Amniotic stem cell (primary cell): ENCODE data around the gene MPRIP.

Experiments used
- DNase-seq: peaks from one replicate; lab custom pipeline; 2025; lab: John Stamatoyannopoulos, UW

Gene MPRIP

GRCh38 chr17:17214646-17215436 is 172.6 kb downstream of the MPRIP start:
- no peak for DNase-seq

GRCh38 chr17:17215575-17215974 is 173.3 kb downstream of the MPRIP start:
- no peak for DNase-seq

GRCh38 chr17:17216236-17216635 is 174.0 kb downstream of the MPRIP start:
- no peak for DNase-seq

DNA sequence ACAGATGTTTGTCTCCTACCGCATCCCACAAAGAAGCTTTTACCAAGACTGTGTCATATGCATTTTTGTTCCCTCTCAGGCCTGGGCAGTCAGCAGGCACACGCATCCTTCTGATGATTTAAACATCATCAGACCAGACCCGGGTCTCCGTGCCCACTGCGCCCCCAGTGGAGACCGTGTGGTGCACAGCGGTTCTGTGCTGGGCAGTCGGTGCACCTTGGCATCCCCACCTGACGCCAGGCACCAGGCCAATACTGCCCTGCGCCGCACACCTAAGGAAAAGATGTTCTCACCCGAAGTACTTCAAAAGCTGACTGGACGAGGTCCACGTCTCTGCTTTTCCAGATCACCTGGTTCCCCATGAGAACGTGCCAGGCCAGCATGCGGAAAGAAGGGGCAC is 174.5 kb downstream of the MPRIP start:
- DNase-seq, result no peak

DNA sequence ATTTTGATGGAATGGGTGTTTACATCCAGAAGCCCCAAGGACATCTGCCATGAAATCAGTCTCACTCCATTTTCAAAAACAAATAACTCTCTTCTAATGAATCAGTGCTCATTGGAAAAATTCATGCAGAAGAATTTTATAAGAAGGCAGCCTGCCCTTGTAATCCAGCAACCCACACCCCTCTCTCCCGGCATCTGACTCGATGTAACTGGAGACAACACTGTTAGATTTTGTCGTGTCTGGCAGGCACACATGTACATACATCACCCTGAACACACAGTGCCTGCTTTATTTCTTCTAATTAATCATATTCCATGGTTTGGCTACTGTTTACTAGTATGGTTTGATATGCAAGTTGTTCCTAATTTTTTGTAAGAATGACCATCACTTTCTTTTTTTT is 175.7 kb downstream of the MPRIP start:
- no peak for DNase-seq

DNA sequence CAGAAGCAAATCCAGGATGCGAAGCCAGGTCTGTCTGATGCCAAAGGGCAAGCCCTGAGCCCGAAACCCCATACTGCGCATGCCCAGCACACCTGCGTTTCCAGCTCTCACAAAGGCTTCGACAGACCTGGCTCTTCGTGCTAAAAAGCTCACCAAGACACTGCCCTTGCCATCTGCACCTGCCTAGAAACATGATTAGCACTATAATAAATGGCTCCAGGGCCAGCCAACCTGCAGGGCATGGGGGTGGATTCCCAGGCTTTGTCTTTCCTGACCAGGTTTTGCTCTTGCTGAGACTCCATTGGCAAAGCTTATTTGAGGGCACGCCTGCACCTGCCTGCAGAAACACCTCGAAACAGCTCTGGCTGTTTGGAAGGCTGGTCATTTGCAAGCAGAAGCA is 178.3 kb downstream of the MPRIP start:
- no peak for DNase-seq

- DNase-seq, result no peak
These were observed 179.1 kb downstream of the MPRIP start for GRCh38 chr17:17221329-17221728.

- DNase-seq, result no peak
These were observed 181.5 kb downstream of the MPRIP start for GRCh38 chr17:17223736-17224135.

DNA sequence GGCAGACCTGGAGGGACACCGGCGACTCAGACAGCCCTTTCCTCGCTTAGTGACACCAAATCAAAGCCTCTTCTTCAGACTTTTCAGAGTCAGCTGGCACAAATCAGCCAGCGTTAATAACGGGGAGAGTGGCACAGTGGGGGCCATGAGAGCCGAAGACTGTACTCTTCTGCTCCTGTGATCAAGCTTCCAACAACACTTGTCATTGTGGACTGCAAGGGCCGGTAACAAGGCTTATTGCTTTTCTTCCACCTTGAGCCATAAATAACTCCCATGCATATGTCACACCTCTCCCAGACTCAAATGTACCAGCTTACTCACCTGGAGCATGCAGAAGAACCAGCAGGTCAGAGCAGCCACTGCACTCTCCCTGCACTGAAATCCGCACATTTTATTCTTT is 181.9 kb downstream of the MPRIP start:
- DNase-seq, result no peak

DNA sequence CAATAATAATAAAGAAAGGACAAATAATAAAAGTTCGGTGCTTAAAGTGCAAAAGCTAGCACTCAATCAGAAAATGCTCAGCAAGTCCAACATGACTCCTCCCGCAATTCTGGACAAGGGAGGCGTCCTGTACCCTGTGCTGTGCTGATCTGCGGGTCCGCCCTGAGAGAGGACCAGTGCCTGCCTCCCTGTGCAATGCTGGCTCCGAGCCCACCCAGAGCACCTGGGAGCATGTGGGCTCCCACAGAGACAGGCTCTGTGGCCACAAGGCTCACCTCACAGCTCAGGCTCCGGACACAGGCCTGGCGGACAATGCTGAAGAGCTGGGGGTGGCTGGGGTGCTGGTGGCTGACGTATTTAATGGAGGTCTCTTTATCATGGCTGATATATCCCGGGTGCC is 183.6 kb downstream of the MPRIP start:
- DNase-seq, result no peak

- no peak for DNase-seq
These were observed 184.4 kb downstream of the MPRIP start for GRCh38 chr17:17226451-17227265.

DNA sequence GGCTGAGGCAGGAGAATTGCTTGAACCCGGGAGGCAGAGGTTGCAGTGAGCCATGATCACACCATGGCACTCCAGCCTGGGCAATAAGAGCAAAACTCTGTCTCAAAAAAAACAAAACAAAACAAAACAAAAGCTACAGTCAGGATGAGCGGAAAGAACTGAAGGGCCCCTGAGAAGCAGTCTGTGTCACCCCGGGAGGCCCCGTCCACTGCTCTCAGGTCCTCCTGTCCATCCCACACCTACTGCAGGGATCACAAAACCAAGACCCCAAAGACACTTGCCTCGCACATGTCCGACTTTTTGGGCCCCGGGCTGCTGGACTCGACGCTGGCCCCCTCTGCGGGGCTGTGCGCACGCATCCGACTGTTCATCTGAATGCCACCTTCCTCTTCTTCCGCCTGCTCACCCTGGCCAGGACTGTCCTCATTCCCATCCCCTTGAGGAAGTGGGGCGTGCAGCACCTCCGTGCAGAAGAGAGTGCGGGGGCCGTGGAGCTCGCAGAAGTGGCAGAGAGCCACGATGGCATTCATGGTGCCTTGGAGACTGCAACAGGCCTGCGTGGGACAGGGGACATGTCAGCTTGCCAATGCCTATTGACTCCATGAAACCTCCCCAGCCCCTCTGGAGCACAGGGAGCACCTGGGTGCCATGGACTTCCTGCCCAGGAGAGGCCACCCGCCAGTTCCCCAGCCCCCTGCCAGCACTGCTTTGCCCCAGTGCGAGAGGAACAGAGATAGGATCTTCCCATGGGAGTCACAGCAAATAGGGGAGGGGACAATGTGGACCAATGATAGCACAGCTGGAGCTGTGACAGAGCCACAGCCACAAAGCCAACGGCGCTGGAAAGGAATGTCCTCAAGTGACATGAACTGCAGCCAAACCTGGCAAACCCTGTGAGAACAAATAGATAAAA is 185.6 kb downstream of the MPRIP start:
- no peak for DNase-seq

- DNase-seq, result no peak
These were observed 186.4 kb downstream of the MPRIP start for GRCh38 chr17:17228521-17229279.

GRCh38 chr17:17229416-17230384 is 187.4 kb downstream of the MPRIP start:
- no peak for DNase-seq

GRCh38 chr17:17231621-17232302 is 189.5 kb downstream of the MPRIP start:
- no peak for DNase-seq

DNA sequence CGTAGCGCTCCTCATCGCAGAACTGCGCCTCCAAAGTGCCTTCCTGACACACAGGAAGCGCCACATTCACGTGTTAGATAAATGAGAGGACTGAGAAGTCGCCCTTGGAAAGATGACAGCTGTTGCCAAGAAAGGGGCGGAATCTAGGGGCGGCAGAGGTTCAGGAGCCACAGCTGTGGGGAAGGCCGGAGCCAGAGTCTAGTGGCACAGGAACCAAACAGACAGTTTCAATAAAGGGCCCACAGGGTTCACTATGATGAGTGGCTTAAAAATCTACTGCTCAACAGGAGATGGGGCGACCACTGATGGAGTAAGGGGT is 190.0 kb downstream of the MPRIP start:
- DNase-seq, result no peak

- DNase-seq, result no peak
These were observed 193.2 kb downstream of the MPRIP start for GRCh38 chr17:17235212-17236174.

DNA sequence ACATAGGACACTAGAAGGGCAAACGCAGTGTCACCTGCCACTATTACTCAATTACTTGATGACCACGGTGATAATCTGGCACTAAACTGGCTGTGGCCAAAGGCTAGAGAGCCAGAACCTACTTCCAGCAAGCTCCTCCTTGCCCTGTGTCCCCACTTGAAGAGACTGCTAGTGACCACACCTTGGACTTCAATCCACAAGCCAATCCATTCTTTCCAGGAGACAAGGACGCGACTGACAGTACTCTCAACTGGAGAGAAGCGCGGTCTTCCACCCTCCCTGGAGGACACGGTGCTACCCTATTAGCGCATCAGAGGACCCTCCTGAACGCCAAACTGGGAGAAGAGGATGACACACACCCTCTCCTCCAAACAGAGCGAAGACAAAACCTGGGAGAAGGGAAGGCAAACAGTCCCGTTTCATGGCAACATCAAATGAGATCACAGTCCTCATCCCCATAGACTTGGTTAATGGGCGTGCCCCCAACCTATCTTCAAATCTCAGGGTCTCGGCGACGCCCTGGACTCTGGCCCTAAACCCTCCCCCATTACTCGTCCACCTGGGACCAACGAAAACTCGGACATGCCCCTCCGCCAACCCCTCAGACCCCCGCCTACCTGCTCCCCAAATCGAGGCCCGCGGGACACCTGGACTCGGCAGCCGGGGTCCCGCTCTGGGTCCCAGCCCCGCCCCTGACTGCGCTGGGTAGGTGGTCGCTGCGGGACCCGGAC is 194.2 kb downstream of the MPRIP start:
- peak; percentile 8 for DNase-seq
